Stimulated activated CD4-positive, alpha-beta T cell treated with anti-CD3 and anti-CD28 coated beads, Interleukin-4, amount 100 ng/mL, for 1 hour (primary cell): ENCODE results near the gene FAM171A2.
"Not testable (repeated sequence)": the region's sequence is repeated elsewhere in the genome, so short reads cannot be mapped to it uniquely, and the experiment has no call there.

Source experiments
- DNase-seq: peaks from one replicate; pipeline ENCODE4 v3.0.0-alpha.2; 2020

The FAM171A2 gene

DNA sequence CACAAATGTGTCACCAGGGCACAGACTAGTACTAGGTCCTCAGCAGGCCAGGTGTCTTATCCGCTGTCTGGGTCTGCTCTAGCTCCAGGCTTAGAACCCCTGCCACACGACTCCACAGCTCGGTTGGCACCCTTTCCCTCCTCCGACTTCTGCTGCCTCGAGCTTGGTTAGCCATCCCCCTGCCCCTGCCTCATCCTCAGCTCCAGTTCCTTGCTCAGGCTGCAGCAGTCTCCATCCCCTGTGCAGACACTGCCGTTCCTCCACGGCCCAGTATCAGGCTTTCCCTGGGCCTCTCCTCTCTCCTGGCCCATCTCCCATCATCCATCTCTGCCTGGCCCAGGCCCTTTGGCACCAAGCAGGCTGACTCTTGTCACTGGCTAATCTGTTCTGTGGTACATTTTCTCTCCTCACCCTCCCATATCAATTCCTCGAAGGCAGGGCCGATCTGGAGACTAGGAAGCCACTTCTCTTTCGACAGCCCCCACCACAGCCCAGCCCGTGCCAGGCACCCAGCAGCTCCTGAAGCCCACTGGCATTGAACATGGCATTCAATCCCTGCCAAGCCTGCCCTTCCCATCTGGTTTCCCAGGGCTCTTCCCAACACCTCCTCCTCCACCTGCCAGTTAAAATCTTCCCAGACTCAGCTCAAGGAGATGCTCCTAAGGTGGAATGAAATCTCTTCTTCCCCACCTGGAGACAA is 20.0 kb downstream of the FAM171A2 start:
- no peak for DNase-seq

- not testable (repeated sequence) for DNase-seq
Measured at GRCh38 chr17:44340553-44340952, 23.1 kb downstream of the FAM171A2 start.

DNA sequence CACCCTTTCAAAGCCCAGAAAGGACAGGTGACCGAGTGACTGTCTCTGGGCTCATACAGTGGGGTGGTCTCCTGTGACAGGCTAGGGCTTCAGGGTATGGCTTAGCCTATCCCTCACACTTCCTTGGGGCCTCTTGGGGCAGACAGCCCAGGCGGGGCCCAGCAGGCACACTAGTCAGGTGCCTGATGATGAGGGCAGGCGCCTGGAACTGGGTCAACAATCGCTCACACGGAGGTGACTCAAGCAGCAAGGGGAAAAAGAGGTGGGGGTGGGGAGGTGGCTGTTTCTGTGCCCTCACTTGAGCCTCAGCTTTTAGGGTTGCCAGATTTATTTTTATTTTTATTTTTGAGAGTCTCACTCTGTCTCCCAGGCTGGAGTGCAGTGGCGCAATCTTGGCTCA is 25.0 kb downstream of the FAM171A2 start:
- DNase-seq = no peak

DNA sequence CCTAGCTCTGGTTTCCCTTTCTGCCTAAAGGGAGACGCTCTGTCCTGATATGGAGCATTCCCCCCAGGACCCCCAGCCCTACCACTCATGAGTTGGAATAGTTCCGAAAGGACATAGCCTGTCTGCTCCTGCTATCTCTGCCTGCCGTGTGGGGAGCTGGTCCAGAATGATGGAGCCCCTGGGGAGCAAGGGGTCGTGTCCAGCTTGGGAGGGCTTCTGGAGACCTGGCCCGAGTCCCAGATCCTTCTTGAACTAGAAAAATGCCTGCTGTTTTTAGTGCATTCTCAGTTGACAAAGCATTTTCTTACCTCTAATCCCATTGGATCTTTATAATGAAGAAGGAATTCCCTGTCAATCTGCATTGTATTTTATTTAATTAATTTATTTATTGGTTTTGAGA is 27.7 kb downstream of the FAM171A2 start:
- DNase-seq = no peak

GRCh38 chr17:44335564-44335963 is 28.1 kb downstream of the FAM171A2 start:
- DNase-seq = no peak

DNA sequence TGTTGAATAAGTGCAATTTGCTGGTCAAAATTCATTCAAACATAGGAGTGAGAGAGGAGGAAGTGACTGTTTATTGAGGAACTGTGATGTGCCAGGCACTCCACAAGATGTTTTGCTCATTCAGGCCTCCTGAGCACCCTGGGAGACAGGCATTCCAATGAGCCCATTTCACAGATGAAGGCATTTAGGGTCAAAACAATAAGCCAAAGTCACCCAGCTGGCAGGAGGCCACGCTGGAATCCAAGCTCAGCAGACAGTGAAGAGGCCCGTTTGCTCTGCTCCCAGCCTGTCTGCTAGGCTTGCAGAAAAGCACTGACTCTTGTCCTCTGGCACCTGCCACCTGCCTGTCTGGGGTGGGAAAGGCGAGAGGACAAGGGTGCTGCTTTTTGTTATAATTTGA is 28.9 kb downstream of the FAM171A2 start:
- no peak for DNase-seq

DNA sequence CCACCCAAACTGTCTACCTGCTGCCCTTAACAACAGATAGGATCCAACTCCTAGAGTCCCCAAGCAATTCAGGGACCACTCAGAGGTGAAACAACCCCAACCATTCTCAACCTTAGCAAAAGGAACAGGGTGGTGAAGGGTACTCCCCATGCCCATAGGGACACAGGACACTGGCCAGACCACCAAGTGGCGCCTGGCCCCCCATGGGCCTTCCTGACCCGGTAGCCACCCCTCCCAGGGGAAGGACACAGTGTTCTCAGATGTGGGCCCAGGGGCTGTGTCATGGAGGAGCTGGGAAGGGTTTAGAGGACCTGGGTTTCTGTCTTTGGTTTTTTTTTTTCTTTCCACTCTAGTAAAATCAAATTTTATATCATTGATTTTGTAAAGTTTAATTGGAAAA is 29.3 kb downstream of the FAM171A2 start:
- no peak for DNase-seq

GRCh38 chr17:44333371-44333770 is 30.3 kb downstream of the FAM171A2 start:
- DNase-seq = no peak

DNA sequence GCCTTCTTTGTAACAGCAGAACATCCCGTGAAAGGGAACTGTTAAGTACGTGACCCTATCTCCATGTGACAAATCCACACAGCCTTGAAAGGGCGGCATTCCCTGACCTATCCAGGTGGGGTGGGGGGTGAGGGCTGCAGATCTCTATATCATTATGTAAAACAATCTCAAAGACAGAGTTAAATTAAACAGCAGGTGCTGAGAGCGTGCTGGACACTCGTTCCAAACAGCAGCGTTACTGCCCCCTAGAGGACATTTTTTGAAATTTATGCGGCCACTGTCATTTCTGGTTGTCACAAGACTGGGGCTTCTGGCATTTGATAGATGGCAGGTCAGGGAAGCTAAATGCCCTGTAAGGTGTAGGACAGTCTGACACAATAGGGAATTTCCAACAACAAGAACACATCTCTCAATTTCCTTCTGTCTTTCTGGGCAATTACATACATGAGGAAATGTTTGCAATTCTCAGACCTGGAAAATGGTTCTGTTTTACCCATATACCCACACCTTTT is 32.3 kb downstream of the FAM171A2 start:
- DNase-seq = peak; percentile 52

- not testable (repeated sequence) for DNase-seq
Measured at GRCh38 chr17:44330263-44330662, 33.4 kb downstream of the FAM171A2 start.

- DNase-seq = not testable (repeated sequence)
Measured at GRCh38 chr17:44329516-44329915, 34.1 kb downstream of the FAM171A2 start.

DNA sequence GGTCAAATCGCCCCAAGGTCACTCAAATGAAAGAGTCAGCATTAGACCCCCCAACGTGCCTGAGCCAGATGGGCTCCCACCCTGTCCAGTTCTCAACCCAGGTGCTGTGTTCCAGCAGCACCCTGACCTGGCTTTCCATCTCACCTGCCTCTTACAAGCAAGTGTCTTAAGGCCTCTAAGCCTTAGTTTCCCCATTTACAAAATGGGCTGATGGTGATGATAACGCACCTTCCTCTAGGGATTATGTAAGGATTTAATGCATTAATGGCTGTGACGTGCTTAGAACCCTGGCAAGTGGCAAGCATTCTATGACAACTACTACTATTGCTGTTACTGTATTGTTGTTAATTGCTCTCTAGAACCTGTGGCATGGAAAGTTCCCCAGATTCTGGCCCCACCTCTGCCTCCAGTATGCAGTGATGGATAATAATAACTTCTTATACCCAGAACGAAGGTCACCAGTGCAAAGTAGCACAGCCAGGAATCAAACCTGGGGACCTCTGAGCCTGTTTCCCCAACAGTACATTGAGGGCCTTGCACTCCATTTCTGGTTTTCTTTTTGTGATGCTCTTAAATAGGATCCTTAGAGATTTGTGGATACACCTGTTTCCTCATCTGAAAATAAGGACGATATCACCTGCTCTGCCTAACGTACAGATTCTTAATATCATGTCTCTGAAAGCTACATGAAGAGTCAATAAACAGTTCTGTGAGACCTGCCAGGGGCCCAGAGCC is 35.8 kb downstream of the FAM171A2 start:
- DNase-seq = no peak

DNA sequence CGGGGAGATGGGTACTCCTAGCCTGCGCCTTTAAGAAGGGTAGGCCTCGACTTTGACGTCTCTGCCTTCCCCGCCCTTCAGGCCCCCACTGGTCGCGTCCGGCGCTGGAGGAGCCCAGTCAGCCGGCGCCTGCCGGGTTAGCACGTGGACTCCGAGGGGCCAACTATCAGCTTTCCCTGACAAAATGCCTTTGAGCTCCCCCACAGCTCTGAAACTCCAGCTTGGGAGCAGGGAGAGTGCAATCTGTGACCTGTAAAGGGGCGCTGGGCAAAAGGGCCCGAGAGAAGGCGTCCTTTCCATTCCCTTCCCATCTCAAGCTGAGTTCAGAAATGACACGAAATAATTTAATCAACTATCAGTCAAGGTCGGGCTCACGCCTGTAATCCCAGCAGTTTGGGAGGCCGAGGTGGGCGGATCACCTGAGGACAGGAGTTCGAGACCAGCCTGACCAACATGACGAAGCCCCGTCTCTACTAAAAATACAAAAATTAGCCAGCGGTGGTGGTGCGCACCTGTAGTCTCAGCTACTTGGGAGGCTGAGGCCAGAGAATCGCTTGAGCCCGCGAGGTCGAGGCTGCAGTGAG is 36.7 kb downstream of the FAM171A2 start:
- peak; percentile 91 for DNase-seq

GRCh38 chr17:44324571-44325275 is 38.9 kb downstream of the FAM171A2 start, which contains the start of gene SLC25A39:
SLC25A39 (minus strand) TSS chr17:44324823; CDS start chr17:44323562, 1,261 bp downstream.
- DNase-seq = peak; percentile 95

DNA sequence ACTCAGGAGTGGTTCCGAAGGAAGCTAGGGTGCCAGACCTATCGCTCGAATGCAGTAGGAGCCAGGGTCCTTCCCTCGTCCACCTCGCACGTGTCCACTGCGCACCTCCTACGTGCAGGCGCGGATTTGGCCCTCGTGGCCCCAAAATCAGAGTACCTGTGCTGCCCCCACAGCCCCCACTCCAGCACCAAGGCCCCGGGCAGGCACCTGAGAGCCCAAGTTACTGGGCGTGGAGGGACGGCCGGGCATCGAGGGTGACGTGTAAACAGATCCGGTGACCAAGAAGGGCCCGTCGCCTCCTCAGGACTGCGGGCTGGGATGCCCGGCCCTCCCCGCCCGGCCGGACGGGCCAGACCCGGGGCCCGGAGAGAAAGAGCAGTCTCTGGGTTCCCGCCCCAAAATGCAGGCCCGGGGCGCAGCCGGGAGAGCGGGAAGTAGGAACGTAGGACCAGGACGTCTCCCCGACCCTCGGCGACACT is 39.5 kb downstream of the FAM171A2 start:
- no peak for DNase-seq

GRCh38 chr17:44323359-44324091 is 40.1 kb downstream of the FAM171A2 start:
- DNase-seq = no peak

- DNase-seq = no peak
Measured at GRCh38 chr17:44322236-44322895, 41.3 kb downstream of the FAM171A2 start.

DNA sequence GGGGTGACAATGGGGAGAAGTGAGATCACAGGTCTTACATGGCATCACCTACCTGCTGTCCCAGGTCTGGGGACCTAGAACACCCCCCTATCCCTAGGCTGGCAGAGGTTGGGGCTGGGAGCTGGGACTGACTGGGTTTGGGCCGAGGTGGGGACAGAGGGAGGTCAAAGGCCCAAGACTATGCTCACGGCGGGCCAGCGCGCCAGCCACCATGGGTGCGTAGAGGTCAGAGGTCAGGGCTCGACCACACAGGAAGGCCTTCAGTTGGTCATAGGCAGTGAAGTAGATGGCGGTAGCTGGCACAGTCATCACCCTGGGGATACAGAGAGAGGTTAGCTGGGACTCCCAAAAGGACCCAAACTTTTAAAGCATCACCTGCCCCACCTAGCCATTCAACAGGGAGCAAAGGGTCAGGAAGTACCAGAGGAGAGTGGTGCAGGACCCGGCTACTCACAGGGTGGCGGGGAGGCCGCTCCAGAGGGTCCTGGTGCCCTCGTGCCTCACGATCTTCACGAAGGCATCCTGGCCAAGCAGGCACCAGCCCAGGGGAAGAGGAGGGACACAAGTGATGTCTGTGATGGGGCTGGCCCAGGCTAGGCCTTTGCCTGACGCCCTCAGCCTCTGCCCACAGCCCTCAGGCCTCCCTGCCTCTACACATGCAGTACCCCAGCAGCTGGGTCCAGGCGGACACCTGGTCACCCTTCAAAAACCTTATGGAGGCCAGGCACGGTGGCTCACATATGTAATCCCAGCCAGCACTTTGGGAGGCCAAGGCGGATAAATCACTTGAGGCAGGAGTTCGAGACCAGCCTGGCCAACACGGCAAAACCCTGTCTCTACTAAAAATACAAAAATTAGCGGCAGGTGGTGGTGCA is 42.2 kb downstream of the FAM171A2 start:
- no peak for DNase-seq

- no peak for DNase-seq
Measured at GRCh38 chr17:44320066-44320465, 43.6 kb downstream of the FAM171A2 start.

- no peak for DNase-seq
Measured at GRCh38 chr17:44318077-44318892, 45.4 kb downstream of the FAM171A2 start.
